Measurements from ENCODE around the gene TLL2.

GRCh38 chr10:96418582-96418981 is 95.1 kb downstream of the TLL2 start:
- no peak for TF ChIP-seq CTCF (IDR thresholded peaks at IDR 0.05)
- TF ChIP-seq POLR2A (IDR thresholded peaks at IDR 0.05): no peak
